Subcutaneous adipose tissue (tissue), 4 donors: ENCODE results near the gene MRNIP. TPM values are rescaled to one million over a fixed set of nuclear protein-coding genes. Genes with fewer than 3 reads are reported as not detected.

Experiments
- CTCF ChIP-seq: fragments of 450-650 bp; IDR thresholded peaks from one replicate; pipeline ENCODE4 v1.5.1; 2016; ENCODE audit warnings: low read depth, mild to moderate bottlenecking, control low read depth, antibody characterized with exemption, moderate library complexity
- total RNA-seq, 4 donors: library from RNA; depleted of rRNA; stranded (reverse); fragments of >200 nt; gene quantifications; one replicate each; pipeline ENCODE4 v1.1.0, GENCODE V29; 2016

The MRNIP gene
- total RNA-seq, 4 donors from 2014 or later, result 14.5 to 46.0 (median 31.0) TPM

GRCh38 chr5:179806250-179807048 is 52.2 kb downstream of the MRNIP start, which contains the start of gene MGAT4B:
MGAT4B (minus strand) TSS chr5:179806866; CDS start chr5:179806583, 283 bp downstream.
- no peak for TF ChIP-seq CTCF

GRCh38 chr5:179805529-179806249 is 52.9 kb downstream of the MRNIP start:
- TF ChIP-seq CTCF, result no peak

DNA sequence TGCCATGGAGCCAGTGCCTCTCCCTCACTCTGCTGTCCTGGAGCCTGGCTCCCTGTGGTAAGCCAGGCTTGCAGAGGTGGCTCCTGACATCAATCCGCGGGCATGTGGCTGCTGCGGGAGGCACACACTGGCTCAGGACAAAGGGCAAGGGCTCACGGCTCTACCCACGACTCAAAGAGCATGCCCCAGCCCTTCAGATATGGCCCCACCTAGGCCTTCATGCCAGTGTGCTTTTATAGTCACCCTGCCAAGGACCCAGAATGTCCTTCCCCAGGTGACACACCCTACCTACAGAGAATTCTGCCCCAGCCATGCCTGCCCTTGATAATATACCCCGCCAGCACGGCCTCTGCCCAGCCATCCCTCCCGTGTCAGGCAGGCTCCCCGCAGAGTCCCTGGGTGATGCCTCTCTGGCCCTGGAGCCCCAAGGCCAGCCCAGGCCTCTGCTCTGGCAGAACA is 53.5 kb downstream of the MRNIP start:
- no peak for TF ChIP-seq CTCF

DNA sequence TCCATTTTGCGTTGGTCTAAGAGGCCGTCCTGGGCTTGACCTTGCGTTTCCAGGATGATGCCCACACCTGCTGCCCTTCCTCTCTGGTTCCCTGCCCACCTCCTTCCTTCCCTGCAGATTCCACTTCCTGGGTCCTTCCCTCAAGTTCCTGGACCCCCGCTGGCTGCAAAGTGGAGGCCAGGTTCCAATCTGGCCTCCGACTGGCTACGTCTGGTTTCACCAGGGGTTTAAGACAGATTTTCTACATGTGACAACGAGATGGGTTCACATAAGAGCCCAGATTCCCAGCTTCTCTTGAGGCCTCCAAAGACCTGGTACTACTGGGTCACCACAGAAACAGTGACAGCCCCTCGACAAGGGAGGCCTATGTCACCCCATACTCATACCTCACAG is 54.1 kb downstream of the MRNIP start:
- no peak for TF ChIP-seq CTCF

- no peak for TF ChIP-seq CTCF
Observed at GRCh38 chr5:179803651-179804554, 54.7 kb downstream of the MRNIP start.

DNA sequence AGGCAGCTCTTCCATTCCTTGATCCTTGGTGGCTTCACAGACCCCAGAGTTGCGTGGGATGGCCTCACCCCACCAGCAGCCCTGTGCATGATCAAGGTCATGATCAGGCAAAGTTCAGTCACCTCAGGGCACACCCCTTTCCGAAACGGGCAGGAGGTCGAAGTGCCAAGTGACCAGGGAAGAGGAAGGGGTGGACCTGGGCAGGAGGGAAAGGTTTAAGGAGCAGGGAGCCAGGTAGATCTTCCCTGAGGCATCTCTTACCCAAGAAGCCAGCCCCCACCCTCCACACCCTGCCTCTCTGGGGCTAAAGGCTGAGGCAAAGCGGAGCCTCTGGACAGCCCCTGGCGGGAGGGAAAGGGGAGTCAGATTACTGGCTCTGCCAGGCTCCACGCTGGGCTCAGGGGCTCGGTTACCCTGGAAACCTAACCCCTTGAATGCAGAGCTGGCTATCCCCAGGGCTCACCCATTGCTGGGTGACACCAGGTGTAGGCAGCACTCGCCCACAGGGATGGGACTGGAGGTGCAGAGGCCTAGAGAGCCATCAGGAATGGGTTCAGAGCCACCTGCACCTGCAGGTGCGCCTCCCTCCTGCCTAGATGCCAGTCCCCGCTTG is 55.6 kb downstream of the MRNIP start:
- no peak for TF ChIP-seq CTCF
